ENCODE data around the gene MTO1.
"Not testable (repeated sequence)": the region's sequence is repeated elsewhere in the genome, so short reads cannot be mapped to it uniquely, and the experiment has no call there.

MTO1 gene

GRCh38 chr6:73503027-73503772 lies 41.7 kb downstream of the MTO1 start:
- in situ Hi-C loops (cut with MboI; ENCODE audit: low sequenced_read_pairs), result no loop called here

GRCh38 chr6:73504160-73504559 lies 42.6 kb downstream of the MTO1 start:
- in situ Hi-C loops (cut with MboI; ENCODE audit: low sequenced_read_pairs), result no loop called here

- in situ Hi-C loops (cut with MboI; ENCODE audit: low sequenced_read_pairs), result no loop called here
Observed at GRCh38 chr6:73505142-73505541, 43.6 kb downstream of the MTO1 start.

- in situ Hi-C loops (cut with MboI; ENCODE audit: low sequenced_read_pairs), result not testable (repeated sequence)
Observed at GRCh38 chr6:73505705-73506104, 44.2 kb downstream of the MTO1 start.

- in situ Hi-C loops (cut with MboI; ENCODE audit: low sequenced_read_pairs), result no loop called here
Observed at GRCh38 chr6:73506246-73506645, 44.7 kb downstream of the MTO1 start.

GRCh38 chr6:73508776-73509175 lies 47.2 kb downstream of the MTO1 start:
- in situ Hi-C loops (cut with MboI; ENCODE audit: low sequenced_read_pairs), result no loop called here

- in situ Hi-C loops (cut with MboI; ENCODE audit: low sequenced_read_pairs), result loop anchor here (10.0 kb wide), 1 partner anchor 115 kb away; no protein-coding TSS in a partner anchor
Observed at GRCh38 chr6:73509851-73510250, 48.3 kb downstream of the MTO1 start.

- in situ Hi-C loops (cut with MboI; ENCODE audit: low sequenced_read_pairs), result loop anchor here (10.0 kb wide), 1 partner anchor 113 kb away; no protein-coding TSS in a partner anchor
Observed at GRCh38 chr6:73511796-73512195, 50.3 kb downstream of the MTO1 start.

- in situ Hi-C loops (cut with MboI; ENCODE audit: low sequenced_read_pairs), result loop anchor here (10.0 kb wide), 1 partner anchor 111 kb away; no protein-coding TSS in a partner anchor
Observed at GRCh38 chr6:73513496-73513854, 51.9 kb downstream of the MTO1 start.

- in situ Hi-C loops (cut with MboI; ENCODE audit: low sequenced_read_pairs), result loop anchor here (10.0 kb wide), 1 partner anchor 110 kb away; no protein-coding TSS in a partner anchor
Observed at GRCh38 chr6:73514746-73515110, 53.2 kb downstream of the MTO1 start.

GRCh38 chr6:73515204-73515655 lies 53.7 kb downstream of the MTO1 start:
- in situ Hi-C loops (cut with MboI; ENCODE audit: low sequenced_read_pairs), result loop anchor here (10.0 kb wide), 1 partner anchor 110 kb away; no protein-coding TSS in a partner anchor

- in situ Hi-C loops (cut with MboI; ENCODE audit: low sequenced_read_pairs), result loop anchor here (10.0 kb wide), 1 partner anchor 108 kb away; no protein-coding TSS in a partner anchor
Observed at GRCh38 chr6:73516514-73517489, 55.3 kb downstream of the MTO1 start.

GRCh38 chr6:73518100-73518981 lies 56.8 kb downstream of the MTO1 start:
- in situ Hi-C loops (cut with MboI; ENCODE audit: low sequenced_read_pairs), result loop anchor here (10.0 kb wide), 1 partner anchor 106 kb away; no protein-coding TSS in a partner anchor

- in situ Hi-C loops (cut with MboI; ENCODE audit: low sequenced_read_pairs), result loop anchor here (10.0 kb wide), 1 partner anchor 106 kb away; no protein-coding TSS in a partner anchor
Observed at GRCh38 chr6:73518982-73519881, 57.7 kb downstream of the MTO1 start.

GRCh38 chr6:73519926-73520687 lies 58.6 kb downstream of the MTO1 start:
- in situ Hi-C loops (cut with MboI; ENCODE audit: low sequenced_read_pairs), result loop anchor here (10.0 kb wide), 1 partner anchor 105 kb away; no protein-coding TSS in a partner anchor

GRCh38 chr6:73520688-73521350 lies 59.3 kb downstream of the MTO1 start, which contains the start of gene EEF1A1:
Gene EEF1A1 (minus strand): TSS chr6:73521032. CDS start chr6:73520026, 1,006 bp downstream.
- in situ Hi-C loops (cut with MboI; ENCODE audit: low sequenced_read_pairs), result no loop called here

GRCh38 chr6:73521351-73521985 lies 59.9 kb downstream of the MTO1 start:
- in situ Hi-C loops (cut with MboI; ENCODE audit: low sequenced_read_pairs), result no loop called here
